ENCODE measurements around the gene PLXNA3. TPM values are rescaled to one million over a fixed set of nuclear protein-coding genes. Genes with fewer than 3 reads are reported as not detected.

PLXNA3 gene
- total RNA-seq, 2 donors from 2014 or later, result 52.6 to 68.8 TPM

DNA sequence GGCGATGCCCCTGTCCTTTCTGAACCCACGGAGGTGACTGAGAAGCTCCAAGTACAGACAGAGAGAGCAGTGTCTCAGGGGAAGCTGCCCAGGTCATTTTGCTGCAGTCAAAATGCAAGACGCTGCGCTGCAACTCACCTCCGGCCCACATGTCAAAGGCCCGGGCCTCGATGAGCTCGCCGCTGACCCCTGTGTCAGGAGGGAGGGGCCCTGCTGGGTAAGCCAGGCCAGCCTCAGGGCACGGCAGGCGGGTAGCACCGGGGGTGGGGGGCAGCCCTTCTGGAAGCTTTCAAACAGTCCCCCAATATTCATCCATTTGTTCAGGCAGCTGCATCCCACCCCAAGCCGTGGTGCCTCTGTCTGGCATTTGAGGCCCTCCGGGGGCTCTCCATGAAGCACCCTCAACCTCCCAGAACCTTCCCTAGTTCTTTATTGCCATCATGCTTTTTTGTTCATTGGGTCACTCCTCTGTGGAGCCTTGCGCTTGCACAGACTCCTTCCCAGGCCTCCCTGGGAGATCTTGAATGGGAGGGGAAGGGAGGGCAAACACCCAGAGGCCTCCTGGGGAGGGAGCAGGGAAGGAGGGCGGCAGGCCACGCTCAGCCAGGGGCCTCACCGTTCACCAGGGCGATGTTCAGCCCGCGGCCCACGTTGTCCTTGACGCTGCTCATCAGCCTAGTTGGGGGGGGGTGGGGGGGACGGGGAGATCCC, 49.7 kb downstream of the PLXNA3 start:
- Histone ChIP-seq H3K36me3 (ENCODE audit: control insufficient read depth, insufficient read depth, low read length) (peaks cover 12% of the 10 kb centered on the region), H3K27me3 (ENCODE audit: control insufficient read depth, insufficient read depth, low read length, poor library complexity, severe bottlenecking) (no peaks in the 10 kb centered on the region), H3K4me3 (ENCODE audit: low read length) (no peak overlapping the region), H3K4me1 (ENCODE audit: control insufficient read depth, insufficient read depth, low read length) (no peaks in the 10 kb centered on the region), H3K9me3 (ENCODE audit: control insufficient read depth, low read length) (peaks cover 3% of the 10 kb centered on the region), H3K9ac (ENCODE audit: extremely low read depth, low read length, poor library complexity, severe bottlenecking) (no peak overlapping the region), H3K27ac (ENCODE audit: low read depth, low read length) (no peak overlapping the region)
- Mint-ChIP-seq H3K27me3 (ENCODE audit: insufficient read depth) (no peaks in the 10 kb centered on the region), H3K4me1 (no peaks in the 10 kb centered on the region), H3K9me3 (peaks cover 67% of the 10 kb centered on the region), H3K27ac (no peak overlapping the region), H3K36me3 (ENCODE audit: low read depth) (peaks cover 32% of the 10 kb centered on the region), H3K4me3 (no peak overlapping the region)
- no peak for DNase-seq
- TF ChIP-seq, protein P1, sequence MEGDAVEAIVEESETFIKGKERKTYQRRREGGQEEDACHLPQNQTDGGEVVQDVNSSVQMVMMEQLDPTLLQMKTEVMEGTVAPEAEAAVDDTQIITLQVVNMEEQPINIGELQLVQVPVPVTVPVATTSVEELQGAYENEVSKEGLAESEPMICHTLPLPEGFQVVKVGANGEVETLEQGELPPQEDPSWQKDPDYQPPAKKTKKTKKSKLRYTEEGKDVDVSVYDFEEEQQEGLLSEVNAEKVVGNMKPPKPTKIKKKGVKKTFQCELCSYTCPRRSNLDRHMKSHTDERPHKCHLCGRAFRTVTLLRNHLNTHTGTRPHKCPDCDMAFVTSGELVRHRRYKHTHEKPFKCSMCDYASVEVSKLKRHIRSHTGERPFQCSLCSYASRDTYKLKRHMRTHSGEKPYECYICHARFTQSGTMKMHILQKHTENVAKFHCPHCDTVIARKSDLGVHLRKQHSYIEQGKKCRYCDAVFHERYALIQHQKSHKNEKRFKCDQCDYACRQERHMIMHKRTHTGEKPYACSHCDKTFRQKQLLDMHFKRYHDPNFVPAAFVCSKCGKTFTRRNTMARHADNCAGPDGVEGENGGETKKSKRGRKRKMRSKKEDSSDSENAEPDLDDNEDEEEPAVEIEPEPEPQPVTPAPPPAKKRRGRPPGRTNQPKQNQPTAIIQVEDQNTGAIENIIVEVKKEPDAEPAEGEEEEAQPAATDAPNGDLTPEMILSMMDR (conservative IDR thresholded peaks at IDR 0.05), result no peak
- WGBS, 2 experiments (ENCODE audit: insufficient coverage in 1 of 2, insufficient read length in 1 of 2), result 92 to 96% methylated on average over 5 to 18 of the region's 24 CpGs

DNA sequence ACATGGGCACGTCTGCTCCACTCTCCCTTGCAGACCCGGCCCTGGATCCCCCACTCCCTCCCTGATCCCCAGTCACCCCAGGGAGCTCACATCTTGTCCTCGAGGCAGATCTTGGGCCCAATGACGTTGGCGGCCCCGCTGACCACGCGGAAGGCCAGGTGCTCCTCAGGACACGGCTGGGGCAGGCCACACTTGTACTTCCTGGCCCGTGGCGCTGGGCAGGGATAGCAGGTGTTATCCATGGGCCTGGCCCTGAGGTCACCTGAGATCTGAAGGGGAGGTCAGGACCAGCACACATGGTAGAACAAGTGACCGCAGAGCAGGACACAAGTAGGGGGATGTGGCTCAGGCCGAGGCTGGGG, 50.3 kb downstream of the PLXNA3 start:
- H3K36me3 Mint-ChIP-seq (ENCODE audit: low read depth), result peaks cover 32% of the 10 kb centered on the region
- no peak overlapping the region for H3K27ac Mint-ChIP-seq
- no peak overlapping the region for H3K4me3 Mint-ChIP-seq
- H3K27me3 Mint-ChIP-seq (ENCODE audit: insufficient read depth), result no peaks in the 10 kb centered on the region
- whole genome bisulfite sequencing, 2 experiments (ENCODE audit: insufficient coverage in 1 of 2, insufficient read length in 1 of 2), result 95 to 100% methylated on average over 1 to 12 of the region's 13 CpGs
- no peaks in the 10 kb centered on the region for H3K4me1 ChIP-seq (ENCODE audit: control insufficient read depth, insufficient read depth, low read length)
- no peak overlapping the region for H3K4me3 ChIP-seq (ENCODE audit: low read length)
- no peak overlapping the region for H3K27ac ChIP-seq (ENCODE audit: low read depth, low read length)
- DNase-seq, result no peak
- peaks cover 12% of the 10 kb centered on the region for H3K36me3 ChIP-seq (ENCODE audit: control insufficient read depth, insufficient read depth, low read length)
- TF ChIP-seq, protein P1 (conservative IDR thresholded peaks at IDR 0.05), result no peak
- peaks cover 65% of the 10 kb centered on the region for H3K9me3 Mint-ChIP-seq
- peaks cover 3% of the 10 kb centered on the region for H3K9me3 ChIP-seq (ENCODE audit: control insufficient read depth, low read length)
- H3K9ac ChIP-seq (ENCODE audit: extremely low read depth, low read length, poor library complexity, severe bottlenecking), result no peak overlapping the region
- H3K27me3 ChIP-seq (ENCODE audit: control insufficient read depth, insufficient read depth, low read length, poor library complexity, severe bottlenecking), result no peaks in the 10 kb centered on the region
- no peaks in the 10 kb centered on the region for H3K4me1 Mint-ChIP-seq

- WGBS, 2 experiments (ENCODE audit: insufficient coverage in 1 of 2, insufficient read length in 1 of 2), result 87 to 100% methylated on average over 2 to 5 of the region's 5 CpGs
These were observed 51.4 kb downstream of the PLXNA3 start for GRCh38 chrX:154509455-154509854.

More at GRCh38 chrX:154509455-154509854, 51.4 kb downstream of the PLXNA3 start:
- Mint-ChIP-seq H3K9me3 (peaks cover 64% of the 10 kb centered on the region), H3K27ac (no peak overlapping the region), H3K36me3 (ENCODE audit: low read depth) (peaks cover 37% of the 10 kb centered on the region), H3K4me1 (no peaks in the 10 kb centered on the region), H3K27me3 (ENCODE audit: insufficient read depth) (no peaks in the 10 kb centered on the region), H3K4me3 (no peak overlapping the region)
- Histone ChIP-seq H3K9me3 (ENCODE audit: control insufficient read depth, low read length) (peaks cover 3% of the 10 kb centered on the region), H3K36me3 (ENCODE audit: control insufficient read depth, insufficient read depth, low read length) (peaks cover 12% of the 10 kb centered on the region), H3K4me3 (ENCODE audit: low read length) (no peak overlapping the region), H3K27ac (ENCODE audit: low read depth, low read length) (no peak overlapping the region), H3K4me1 (ENCODE audit: control insufficient read depth, insufficient read depth, low read length) (no peaks in the 10 kb centered on the region), H3K27me3 (ENCODE audit: control insufficient read depth, insufficient read depth, low read length, poor library complexity, severe bottlenecking) (no peaks in the 10 kb centered on the region), H3K9ac (ENCODE audit: extremely low read depth, low read length, poor library complexity, severe bottlenecking) (no peak overlapping the region)
- TF ChIP-seq, protein P1 (conservative IDR thresholded peaks at IDR 0.05), result no peak
- DNase-seq, result no peak

Data from endodermal cell (in vitro differentiated cells).